ENCODE results near the gene CLDN9.
A peak's percentile ranks its signal among the peaks of the same experiment; 100 is the strongest.

DNA sequence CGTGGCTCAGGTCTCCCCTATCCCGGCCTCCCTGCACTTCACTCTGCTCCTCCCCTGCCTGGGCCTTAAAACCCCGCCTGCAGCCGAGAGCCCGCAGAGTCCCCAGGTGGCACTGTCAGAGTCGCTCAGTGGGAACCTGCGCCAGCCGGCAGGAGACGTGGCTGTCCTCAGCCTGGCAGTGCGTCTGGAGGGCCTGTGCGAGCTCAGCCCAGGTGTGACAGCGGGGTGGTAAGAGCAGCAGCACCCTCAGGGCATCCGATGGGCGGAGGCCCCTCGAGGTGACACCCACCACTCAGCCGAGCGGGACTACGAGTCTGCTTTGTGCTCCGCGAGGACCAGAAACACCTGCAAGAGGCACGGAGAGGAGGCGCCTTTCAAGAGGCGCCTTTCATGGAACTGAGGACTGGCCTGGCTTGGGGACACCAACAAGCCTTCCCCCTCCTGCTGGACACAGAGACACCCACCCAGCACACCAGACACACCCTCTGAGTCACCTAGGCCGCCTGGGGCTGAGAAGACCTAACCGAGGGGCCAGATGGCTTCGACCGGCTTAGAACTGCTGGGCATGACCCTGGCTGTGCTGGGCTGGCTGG is at the start of gene CLDN9:
- TF ChIP-seq, protein P1, sequence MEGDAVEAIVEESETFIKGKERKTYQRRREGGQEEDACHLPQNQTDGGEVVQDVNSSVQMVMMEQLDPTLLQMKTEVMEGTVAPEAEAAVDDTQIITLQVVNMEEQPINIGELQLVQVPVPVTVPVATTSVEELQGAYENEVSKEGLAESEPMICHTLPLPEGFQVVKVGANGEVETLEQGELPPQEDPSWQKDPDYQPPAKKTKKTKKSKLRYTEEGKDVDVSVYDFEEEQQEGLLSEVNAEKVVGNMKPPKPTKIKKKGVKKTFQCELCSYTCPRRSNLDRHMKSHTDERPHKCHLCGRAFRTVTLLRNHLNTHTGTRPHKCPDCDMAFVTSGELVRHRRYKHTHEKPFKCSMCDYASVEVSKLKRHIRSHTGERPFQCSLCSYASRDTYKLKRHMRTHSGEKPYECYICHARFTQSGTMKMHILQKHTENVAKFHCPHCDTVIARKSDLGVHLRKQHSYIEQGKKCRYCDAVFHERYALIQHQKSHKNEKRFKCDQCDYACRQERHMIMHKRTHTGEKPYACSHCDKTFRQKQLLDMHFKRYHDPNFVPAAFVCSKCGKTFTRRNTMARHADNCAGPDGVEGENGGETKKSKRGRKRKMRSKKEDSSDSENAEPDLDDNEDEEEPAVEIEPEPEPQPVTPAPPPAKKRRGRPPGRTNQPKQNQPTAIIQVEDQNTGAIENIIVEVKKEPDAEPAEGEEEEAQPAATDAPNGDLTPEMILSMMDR (IDR thresholded peaks at IDR 0.05), result peak in 1 of 7 experiments; percentile 25
- TF ChIP-seq POLR2A (IDR thresholded peaks at IDR 0.05), result peak; percentile 39 to 83 (median 75)
